ENCODE data around the gene RPA1. TPM values are rescaled to one million over a fixed set of nuclear protein-coding genes. Genes with fewer than 3 reads are reported as not detected.
A peak's percentile ranks its signal among the peaks of the same experiment; 100 is the strongest.
"Not testable (repeated sequence)": the region's sequence is repeated elsewhere in the genome, so short reads cannot be mapped to it uniquely, and the experiment has no call there.

Gene RPA1
- total and polyA plus RNA-seq, 8 donors: 10.3 to 57.5 (median 23.8) TPM

DNA sequence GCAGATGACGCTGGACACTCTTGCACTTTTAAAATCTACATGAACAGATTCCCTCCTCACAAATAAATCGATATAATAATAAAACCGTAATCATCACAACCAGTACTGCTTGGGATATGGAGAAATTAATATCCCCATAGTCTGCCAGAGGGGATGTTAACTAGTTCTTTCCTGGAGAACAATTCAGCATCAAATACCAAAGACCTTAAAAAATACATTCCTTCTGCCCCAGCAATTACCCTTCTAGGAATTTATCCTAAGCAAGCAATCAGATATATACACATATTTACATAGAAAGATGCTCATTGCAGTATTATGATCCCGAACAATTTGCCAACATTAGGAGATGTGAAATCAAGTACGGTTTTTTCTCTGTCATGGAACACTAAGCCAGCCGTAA lies 21.9 kb upstream of the RPA1 start:
- no peaks in the 10 kb centered on the region for H3K4me1 ChIP-seq
- H3K4me3 ChIP-seq: no peak overlapping the region
- no peaks in the 10 kb centered on the region for H3K9me3 ChIP-seq
- WGBS, 5 donors: 83 to 95% (median 94%) methylated on average over 6 of the region's 6 CpGs
- intact Hi-C loops (cut with DNase I; ENCODE audit: low total_unique reads): no loop called here
- no peak overlapping the region for H3K27ac ChIP-seq
- TF ChIP-seq POLR2A (IDR thresholded peaks at IDR 0.05) (no peak), EP300 (IDR thresholded peaks at IDR 0.05) (no peak), POLR2AphosphoS5 (IDR thresholded peaks at IDR 0.05) (no peak)
- TF ChIP-seq, protein P1, sequence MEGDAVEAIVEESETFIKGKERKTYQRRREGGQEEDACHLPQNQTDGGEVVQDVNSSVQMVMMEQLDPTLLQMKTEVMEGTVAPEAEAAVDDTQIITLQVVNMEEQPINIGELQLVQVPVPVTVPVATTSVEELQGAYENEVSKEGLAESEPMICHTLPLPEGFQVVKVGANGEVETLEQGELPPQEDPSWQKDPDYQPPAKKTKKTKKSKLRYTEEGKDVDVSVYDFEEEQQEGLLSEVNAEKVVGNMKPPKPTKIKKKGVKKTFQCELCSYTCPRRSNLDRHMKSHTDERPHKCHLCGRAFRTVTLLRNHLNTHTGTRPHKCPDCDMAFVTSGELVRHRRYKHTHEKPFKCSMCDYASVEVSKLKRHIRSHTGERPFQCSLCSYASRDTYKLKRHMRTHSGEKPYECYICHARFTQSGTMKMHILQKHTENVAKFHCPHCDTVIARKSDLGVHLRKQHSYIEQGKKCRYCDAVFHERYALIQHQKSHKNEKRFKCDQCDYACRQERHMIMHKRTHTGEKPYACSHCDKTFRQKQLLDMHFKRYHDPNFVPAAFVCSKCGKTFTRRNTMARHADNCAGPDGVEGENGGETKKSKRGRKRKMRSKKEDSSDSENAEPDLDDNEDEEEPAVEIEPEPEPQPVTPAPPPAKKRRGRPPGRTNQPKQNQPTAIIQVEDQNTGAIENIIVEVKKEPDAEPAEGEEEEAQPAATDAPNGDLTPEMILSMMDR (IDR thresholded peaks at IDR 0.05): no peak
- DNase-seq: no peak
- H3K27me3 ChIP-seq: no peaks in the 10 kb centered on the region
- peaks cover 23 to 65% (median 57%) of the 10 kb centered on the region in 4 donors for H3K36me3 ChIP-seq

DNA sequence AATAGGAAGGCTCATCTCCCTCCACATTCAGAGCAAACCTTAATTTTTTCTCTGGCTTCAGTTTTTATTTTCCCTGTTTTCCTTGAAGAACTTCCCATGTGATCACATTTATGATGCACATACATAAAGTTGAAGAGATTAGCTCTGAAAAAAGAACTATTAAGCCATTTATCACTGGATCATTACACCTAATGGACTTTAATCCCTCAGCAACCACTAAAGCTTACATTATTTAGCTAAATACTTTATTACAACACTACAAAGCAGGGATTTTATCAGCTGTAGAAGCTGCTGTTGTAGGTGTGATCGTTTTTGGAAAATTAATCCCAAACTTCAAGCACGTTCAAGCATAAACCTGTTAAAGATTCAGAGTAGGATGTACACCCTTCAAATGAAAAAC lies 21.2 kb upstream of the RPA1 start:
- 44 to 71% (median 53%) methylated on average over 2 of the region's 2 CpGs for WGBS, 5 donors
- peaks cover 23 to 64% (median 55%) of the 10 kb centered on the region in 4 donors for H3K36me3 ChIP-seq
- H3K9me3 ChIP-seq: no peaks in the 10 kb centered on the region
- no peak overlapping the region for H3K4me3 ChIP-seq
- TF ChIP-seq, protein P1 (IDR thresholded peaks at IDR 0.05): no peak
- TF ChIP-seq POLR2AphosphoS5 (IDR thresholded peaks at IDR 0.05) (no peak), EP300 (IDR thresholded peaks at IDR 0.05) (no peak), POLR2A (IDR thresholded peaks at IDR 0.05) (no peak)
- no peak for DNase-seq
- H3K4me1 ChIP-seq: no peaks in the 10 kb centered on the region
- intact Hi-C loops (cut with DNase I; ENCODE audit: low total_unique reads): no loop called here
- H3K27me3 ChIP-seq: no peaks in the 10 kb centered on the region
- no peak overlapping the region for H3K27ac ChIP-seq

DNA sequence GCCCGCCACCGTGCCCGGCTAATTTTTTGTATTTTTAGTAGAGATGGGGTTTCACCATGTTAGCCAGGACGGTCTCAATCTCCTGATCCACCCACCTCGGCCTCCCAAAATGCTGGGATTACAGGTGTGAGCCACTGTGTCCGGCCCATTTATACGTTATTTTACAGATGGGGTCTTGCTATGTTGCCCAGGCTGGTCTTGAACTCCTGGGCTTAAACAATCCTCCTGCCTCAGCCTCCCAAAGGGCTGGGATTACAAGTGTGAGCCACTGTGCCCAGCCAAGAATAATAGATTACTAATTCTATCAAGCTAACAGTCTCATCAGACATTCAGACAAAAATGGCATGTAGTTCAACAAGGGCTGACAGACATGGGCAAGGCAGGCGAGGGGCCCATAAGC lies 20.0 kb upstream of the RPA1 start:
- not testable (repeated sequence) for H3K27ac ChIP-seq
- 93 to 99% (median 98%) methylated on average over 8 of the region's 8 CpGs for WGBS, 5 donors
- peaks cover 18 to 64% (median 49%) of the 10 kb centered on the region in 4 donors for H3K36me3 ChIP-seq

DNA sequence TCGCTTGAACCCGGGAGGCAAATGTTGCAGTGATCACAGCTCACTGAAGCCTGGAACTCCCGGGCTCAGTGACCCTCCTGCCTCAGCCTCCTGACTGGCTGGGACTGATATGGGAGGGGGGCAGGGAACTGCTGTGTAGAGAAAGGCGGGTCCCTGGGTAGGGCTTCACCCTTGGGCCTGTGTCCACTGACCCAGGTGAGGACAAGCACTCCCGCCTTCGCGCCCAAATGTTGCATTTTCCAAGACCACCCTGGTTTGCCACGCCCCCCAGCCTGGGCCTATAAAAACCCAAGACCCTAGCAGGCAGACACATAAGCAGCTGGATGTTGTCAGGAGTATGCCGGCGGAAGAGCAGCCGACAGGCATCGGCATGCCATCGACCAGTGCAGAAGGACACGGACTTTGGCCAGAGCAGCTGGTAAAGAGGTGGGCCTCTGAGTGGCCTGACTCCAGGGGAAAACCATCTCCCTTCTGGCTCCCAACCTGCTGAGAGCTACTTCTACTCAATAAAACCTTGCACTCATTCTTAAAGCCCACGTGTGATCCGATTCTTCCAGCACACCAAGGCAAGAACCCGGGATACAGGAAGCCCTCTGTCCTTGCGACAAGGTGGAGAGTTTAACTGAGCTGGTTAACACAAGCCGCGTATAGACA lies 19.2 kb upstream of the RPA1 start:
- intact Hi-C loops (cut with DNase I; ENCODE audit: low total_unique reads): no loop called here
- no peak for TF ChIP-seq EP300 (IDR thresholded peaks at IDR 0.05)
- TF ChIP-seq POLR2A (IDR thresholded peaks at IDR 0.05): no peak
- TF ChIP-seq POLR2AphosphoS5 (IDR thresholded peaks at IDR 0.05): no peak
- TF ChIP-seq, protein P1 (IDR thresholded peaks at IDR 0.05): no peak
- Histone ChIP-seq H3K4me3 (no peak overlapping the region), H3K9me3 (no peaks in the 10 kb centered on the region), H3K27me3 (no peaks in the 10 kb centered on the region), H3K27ac (no peak overlapping the region), H3K4me1 (no peaks in the 10 kb centered on the region), H3K36me3 (peaks cover 18 to 57% (median 43%) of the 10 kb centered on the region in 4 donors)
- WGBS, 5 donors: 83 to 91% (median 89%) methylated on average over 19 to 20 of the region's 20 CpGs
- DNase-seq: peak in 1 of 2 donors; percentile 30

More for the DNA sequence above, 20.0 kb upstream of the RPA1 start:
- H3K4me3 ChIP-seq; H3K4me1 ChIP-seq; H3K9me3 ChIP-seq; intact Hi-C loops (cut with DNase I; ENCODE audit: low total_unique reads); H3K27me3 ChIP-seq; DNase-seq: not testable (repeated sequence)

DNA sequence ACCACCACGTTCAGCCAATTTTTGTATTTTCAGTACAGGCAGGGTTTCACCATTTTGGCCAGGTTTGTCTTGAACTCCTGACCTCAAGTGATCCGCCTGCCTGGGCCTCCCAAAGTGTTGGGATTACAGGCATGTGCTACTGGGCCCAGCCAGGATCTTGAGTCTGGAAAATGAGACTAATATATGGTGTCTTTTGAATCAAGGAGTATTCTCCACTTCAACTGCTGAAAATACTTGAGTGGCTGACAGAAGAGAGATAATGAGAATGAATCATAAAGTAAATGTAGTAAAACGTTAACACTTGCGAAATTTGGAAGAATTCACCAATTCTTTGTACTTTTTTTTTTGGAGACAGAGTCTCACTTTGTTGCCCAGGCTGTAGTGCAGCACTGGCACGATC lies 16.7 kb upstream of the RPA1 start:
- no peaks in the 10 kb centered on the region for H3K4me1 ChIP-seq
- TF ChIP-seq, protein P1 (IDR thresholded peaks at IDR 0.05): no peak
- TF ChIP-seq POLR2AphosphoS5 (IDR thresholded peaks at IDR 0.05) (no peak), POLR2A (IDR thresholded peaks at IDR 0.05) (no peak), EP300 (IDR thresholded peaks at IDR 0.05) (no peak)
- H3K27ac ChIP-seq: no peak overlapping the region
- H3K36me3 ChIP-seq: peaks cover 18 to 46% (median 38%) of the 10 kb centered on the region in 4 donors
- no peak overlapping the region for H3K4me3 ChIP-seq
- no peaks in the 10 kb centered on the region for H3K27me3 ChIP-seq
- DNase-seq: no peak
- WGBS, 5 donors: 78 to 91% (median 87%) methylated on average over 5 of the region's 5 CpGs
- intact Hi-C loops (cut with DNase I; ENCODE audit: low total_unique reads): no loop called here
- H3K9me3 ChIP-seq: no peaks in the 10 kb centered on the region
